OCI-LY7 (cell line): Measurements from ENCODE around the gene INPP5A.

Source experiments
- EZH2phosphoT487 ChIP-seq: fragments of 200-600 bp; sonication (generic); IDR thresholded peaks from 2 replicates; pipeline ENCODE4 v1.6.1; 2018; ENCODE audit warnings: low read depth, borderline replicate concordance, mild to moderate bottlenecking, mixed run types, antibody characterized with exemption, low read length, moderate library complexity, mixed read lengths
- TF ChIP-seq, protein P1 (sequence below): fragments of 200-600 bp; sonication (generic); conservative IDR thresholded peaks from 2 replicates; pipeline ENCODE4 v1.5.1; 2014; ENCODE audit warnings: mild to moderate bottlenecking, antibody characterized with exemption, low read length, moderate library complexity, mixed read lengths

DNA sequence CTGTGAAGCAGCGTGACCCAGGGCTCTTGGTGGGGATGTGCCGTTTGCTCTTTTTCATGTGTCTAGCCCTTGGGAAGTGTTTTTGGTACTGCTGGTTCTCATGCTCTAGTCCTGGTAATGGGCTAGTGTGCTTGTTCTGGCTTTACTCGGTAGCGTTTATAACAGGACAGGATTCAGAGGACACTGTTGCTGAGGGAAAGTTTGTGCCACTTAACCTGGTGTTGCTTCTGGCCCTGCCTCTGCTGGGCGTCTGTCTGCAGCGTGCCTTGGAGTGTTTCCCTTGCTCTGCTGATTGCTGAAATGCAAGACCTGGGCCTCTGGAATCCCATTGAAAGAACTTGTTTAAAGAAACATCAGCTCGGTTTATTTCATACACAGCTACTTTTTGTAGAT, 35.0 kb downstream of the INPP5A start:
- TF ChIP-seq, protein P1, sequence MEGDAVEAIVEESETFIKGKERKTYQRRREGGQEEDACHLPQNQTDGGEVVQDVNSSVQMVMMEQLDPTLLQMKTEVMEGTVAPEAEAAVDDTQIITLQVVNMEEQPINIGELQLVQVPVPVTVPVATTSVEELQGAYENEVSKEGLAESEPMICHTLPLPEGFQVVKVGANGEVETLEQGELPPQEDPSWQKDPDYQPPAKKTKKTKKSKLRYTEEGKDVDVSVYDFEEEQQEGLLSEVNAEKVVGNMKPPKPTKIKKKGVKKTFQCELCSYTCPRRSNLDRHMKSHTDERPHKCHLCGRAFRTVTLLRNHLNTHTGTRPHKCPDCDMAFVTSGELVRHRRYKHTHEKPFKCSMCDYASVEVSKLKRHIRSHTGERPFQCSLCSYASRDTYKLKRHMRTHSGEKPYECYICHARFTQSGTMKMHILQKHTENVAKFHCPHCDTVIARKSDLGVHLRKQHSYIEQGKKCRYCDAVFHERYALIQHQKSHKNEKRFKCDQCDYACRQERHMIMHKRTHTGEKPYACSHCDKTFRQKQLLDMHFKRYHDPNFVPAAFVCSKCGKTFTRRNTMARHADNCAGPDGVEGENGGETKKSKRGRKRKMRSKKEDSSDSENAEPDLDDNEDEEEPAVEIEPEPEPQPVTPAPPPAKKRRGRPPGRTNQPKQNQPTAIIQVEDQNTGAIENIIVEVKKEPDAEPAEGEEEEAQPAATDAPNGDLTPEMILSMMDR, result no peak
- TF ChIP-seq EZH2phosphoT487, result no peak
